Vagina (tissue), 2 donors: Measurements from ENCODE around the gene PTPN9. TPM values are rescaled to one million over a fixed set of nuclear protein-coding genes. Genes with fewer than 3 reads are reported as not detected.
"Not testable (repeated sequence)": the region's sequence is repeated elsewhere in the genome, so short reads cannot be mapped to it uniquely, and the experiment has no call there.

Experiments used
- DNase-seq, 2 donors: peaks; one replicate each; pipeline ENCODE4 v3.0.0-alpha.2; 2017; ENCODE audit errors: extremely low spot score in 2 of 2
- H3K27ac ChIP-seq: fragments of 200-600 bp; sonication (generic); one replicate; pipeline ENCODE4 v1.5.1; 2019
- H3K27me3 ChIP-seq: fragments of 200-600 bp; sonication (generic); one replicate; pipeline ENCODE4 v1.5.1; 2019
- H3K36me3 ChIP-seq, 2 donors: fragments of 200-600 bp; sonication (generic); one replicate each; pipeline ENCODE4 v1.5.1; 2017 to 2019
- H3K4me1 ChIP-seq: fragments of 200-600 bp; sonication (generic); one replicate; pipeline ENCODE4 v1.5.1; 2019
- H3K4me3 ChIP-seq, 2 donors: fragments of 200-600 bp; sonication (generic); 1 replicate in 1 of 2; 2 replicates in 1 of 2; pipeline ENCODE4 v1.5.1; 2016 to 2019
- H3K9me3 ChIP-seq: fragments of 200-600 bp; sonication (generic); one replicate; pipeline ENCODE4 v1.5.1; 2019
- POLR2A ChIP-seq, 2 donors: fragments of 450-650 bp; IDR thresholded peaks; one replicate each; pipeline ENCODE4 v1.6.1; 2017; ENCODE audit warnings: antibody characterized with exemption in 2 of 2, mild to moderate bottlenecking in 2 of 2, moderate library complexity in 2 of 2
- POLR2AphosphoS5 ChIP-seq, 2 donors: sonication (generic); formaldehyde crosslinking; IDR thresholded peaks; one replicate each; pipeline ENCODE4 v1.9.0; 2017; ENCODE audit warnings: antibody characterized with exemption in 2 of 2, mild to moderate bottlenecking in 2 of 2, low read depth in 1 of 2; ENCODE audit not compliant: insufficient read depth in 1 of 2
- intact Hi-C: fragments of 100-400 bp; cut with DNase I; formaldehyde crosslinking; loops from one replicate; pipeline ENCODE4 v1.15.1; 2023
- total RNA-seq: library from RNA; depleted of rRNA; stranded (reverse); fragments of >200 nt; gene quantifications from one replicate; pipeline ENCODE4 v1.2.3, GENCODE V29; 2016
- TF ChIP-seq, protein P1 (sequence below), 3 experiments: fragments of 450-650 bp in 2 of 3; fragments of 200-600 bp in 1 of 3; sonication (generic) in 1 of 3; IDR thresholded peaks; one replicate each; pipeline ENCODE4 v1.5.1; 2017 to 2019; ENCODE audit warnings: antibody characterized with exemption in 3 of 3, mild to moderate bottlenecking in 2 of 3, moderate library complexity in 2 of 3

Gene PTPN9
- total RNA-seq, 1 donor from 2014 or later: 18.2 TPM

GRCh38 chr15:75530169-75530568 is 48.9 kb downstream of the PTPN9 start:
- intact Hi-C loops: loop anchor here (5.0 kb wide), 1 partner anchor 47 kb away; the partner anchor contains the start of gene PTPN9
- no peaks in the 10 kb centered on the region for H3K36me3 ChIP-seq
- TF ChIP-seq POLR2A (IDR thresholded peaks at IDR 0.05): no peak
- no peak for TF ChIP-seq POLR2AphosphoS5 (IDR thresholded peaks at IDR 0.05; ENCODE audit: insufficient read depth in 1 of 2, low read depth in 1 of 2)
- TF ChIP-seq, protein P1, sequence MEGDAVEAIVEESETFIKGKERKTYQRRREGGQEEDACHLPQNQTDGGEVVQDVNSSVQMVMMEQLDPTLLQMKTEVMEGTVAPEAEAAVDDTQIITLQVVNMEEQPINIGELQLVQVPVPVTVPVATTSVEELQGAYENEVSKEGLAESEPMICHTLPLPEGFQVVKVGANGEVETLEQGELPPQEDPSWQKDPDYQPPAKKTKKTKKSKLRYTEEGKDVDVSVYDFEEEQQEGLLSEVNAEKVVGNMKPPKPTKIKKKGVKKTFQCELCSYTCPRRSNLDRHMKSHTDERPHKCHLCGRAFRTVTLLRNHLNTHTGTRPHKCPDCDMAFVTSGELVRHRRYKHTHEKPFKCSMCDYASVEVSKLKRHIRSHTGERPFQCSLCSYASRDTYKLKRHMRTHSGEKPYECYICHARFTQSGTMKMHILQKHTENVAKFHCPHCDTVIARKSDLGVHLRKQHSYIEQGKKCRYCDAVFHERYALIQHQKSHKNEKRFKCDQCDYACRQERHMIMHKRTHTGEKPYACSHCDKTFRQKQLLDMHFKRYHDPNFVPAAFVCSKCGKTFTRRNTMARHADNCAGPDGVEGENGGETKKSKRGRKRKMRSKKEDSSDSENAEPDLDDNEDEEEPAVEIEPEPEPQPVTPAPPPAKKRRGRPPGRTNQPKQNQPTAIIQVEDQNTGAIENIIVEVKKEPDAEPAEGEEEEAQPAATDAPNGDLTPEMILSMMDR (IDR thresholded peaks at IDR 0.05): no peak
- no peaks in the 10 kb centered on the region for H3K27me3 ChIP-seq
- no peak overlapping the region for H3K27ac ChIP-seq
- H3K4me3 ChIP-seq: no peak overlapping the region
- H3K4me1 ChIP-seq: peaks cover 34% of the 10 kb centered on the region
- no peaks in the 10 kb centered on the region for H3K9me3 ChIP-seq
- no peak for DNase-seq

- peaks cover 0 to 19% of the 10 kb centered on the region in 2 donors for H3K36me3 ChIP-seq
Measured at GRCh38 chr15:75525756-75526155, 53.4 kb downstream of the PTPN9 start.

GRCh38 chr15:75523011-75523410 is 56.1 kb downstream of the PTPN9 start:
- Histone ChIP-seq H3K36me3 (peaks cover 0 to 33% of the 10 kb centered on the region in 2 donors), H3K4me1 (no peaks in the 10 kb centered on the region), H3K9me3 (no peaks in the 10 kb centered on the region), H3K4me3 (no peak overlapping the region), H3K27me3 (no peaks in the 10 kb centered on the region), H3K27ac (no peak overlapping the region)
- intact Hi-C loops: no loop called here
- TF ChIP-seq, protein P1 (IDR thresholded peaks at IDR 0.05): no peak
- TF ChIP-seq POLR2AphosphoS5 (IDR thresholded peaks at IDR 0.05; ENCODE audit: insufficient read depth in 1 of 2, low read depth in 1 of 2) (no peak), POLR2A (IDR thresholded peaks at IDR 0.05) (no peak)
- no peak for DNase-seq

More at GRCh38 chr15:75525756-75526155, 53.4 kb downstream of the PTPN9 start:
- H3K4me3 ChIP-seq, H3K4me1 ChIP-seq, H3K27me3 ChIP-seq, H3K27ac ChIP-seq, intact Hi-C loops, DNase-seq, H3K9me3 ChIP-seq: not testable (repeated sequence)

DNA sequence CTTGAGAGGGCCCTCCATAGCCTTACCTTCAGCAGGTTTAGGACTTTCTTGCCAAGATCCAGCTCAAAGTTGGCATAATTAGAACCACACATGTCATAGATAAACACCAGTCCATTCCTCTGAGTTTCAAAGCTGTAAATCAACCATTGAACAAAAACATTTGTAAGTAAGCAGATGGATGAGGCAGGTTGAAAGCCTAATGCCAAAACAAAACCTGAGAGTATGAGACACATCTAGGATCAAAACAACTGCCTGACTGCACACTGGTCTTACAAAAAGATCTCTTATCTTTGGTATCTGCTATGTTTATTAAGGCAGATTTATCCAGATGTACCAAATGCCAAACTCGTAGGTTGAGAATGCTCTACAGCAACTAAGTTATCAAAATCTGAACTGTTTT is 61.9 kb downstream of the PTPN9 start:
- H3K36me3 ChIP-seq: peaks cover 0 to 41% of the 10 kb centered on the region in 2 donors
- no peaks in the 10 kb centered on the region for H3K27me3 ChIP-seq
- intact Hi-C loops: no loop called here
- TF ChIP-seq POLR2A (IDR thresholded peaks at IDR 0.05) (no peak), POLR2AphosphoS5 (IDR thresholded peaks at IDR 0.05; ENCODE audit: insufficient read depth in 1 of 2, low read depth in 1 of 2) (no peak)
- TF ChIP-seq, protein P1 (IDR thresholded peaks at IDR 0.05): no peak
- no peak overlapping the region for H3K27ac ChIP-seq
- no peaks in the 10 kb centered on the region for H3K9me3 ChIP-seq
- no peak overlapping the region for H3K4me3 ChIP-seq
- H3K4me1 ChIP-seq: no peaks in the 10 kb centered on the region
- no peak for DNase-seq

DNA sequence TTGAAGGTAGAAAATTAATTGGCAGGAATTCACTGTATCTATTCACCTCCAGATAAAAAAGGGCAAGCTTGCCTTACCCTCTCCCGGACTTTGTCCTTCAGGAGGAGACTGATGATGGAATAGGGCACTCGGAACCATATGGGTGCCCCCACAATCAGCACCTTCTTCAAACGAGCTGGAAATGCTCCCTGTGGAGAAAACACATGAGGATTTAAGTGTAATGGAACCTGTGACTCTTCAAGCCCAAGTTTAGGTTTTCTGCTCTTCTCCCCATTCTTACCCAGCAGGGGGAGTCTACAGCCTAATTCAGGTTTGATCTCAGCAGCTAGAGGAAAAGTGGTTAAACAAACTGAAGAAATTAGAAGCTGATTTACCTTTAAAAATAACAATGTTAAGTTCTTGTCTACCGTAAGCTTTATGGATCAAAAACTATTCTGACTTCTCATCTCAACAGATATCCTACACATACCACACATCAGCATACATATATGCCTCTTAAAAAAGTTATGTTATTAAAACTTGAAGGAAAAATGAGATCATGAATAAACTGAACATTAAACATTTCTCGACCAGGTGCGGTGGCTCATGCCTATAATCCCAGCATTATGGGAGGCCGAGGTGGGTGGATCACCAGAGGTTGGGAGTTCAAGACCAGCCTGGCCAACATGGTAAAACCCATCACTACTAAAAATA is 70.1 kb downstream of the PTPN9 start:
- H3K36me3 ChIP-seq: peaks cover 0 to 37% of the 10 kb centered on the region in 2 donors
- H3K4me3 ChIP-seq: no peak overlapping the region
- intact Hi-C loops: no loop called here
- no peaks in the 10 kb centered on the region for H3K27me3 ChIP-seq
- no peak overlapping the region for H3K27ac ChIP-seq
- no peak for DNase-seq
- TF ChIP-seq POLR2A (IDR thresholded peaks at IDR 0.05): no peak
- TF ChIP-seq, protein P1 (IDR thresholded peaks at IDR 0.05): peak in 2 of 3 experiments; percentile 7 to 38
- no peaks in the 10 kb centered on the region for H3K9me3 ChIP-seq
- H3K4me1 ChIP-seq: no peaks in the 10 kb centered on the region
